Activated CD4-positive, alpha-beta T cell treated with anti-CD3 and anti-CD28 coated beads, Interleukin-2, amount 50 U/mL, for 1 hour (primary cell): ENCODE measurements around the gene NELL1.
"Not testable (repeated sequence)": the region's sequence is repeated elsewhere in the genome, so short reads cannot be mapped to it uniquely, and the experiment has no call there.

ENCODE experiments used
- DNase-seq: peaks from one replicate; pipeline ENCODE4 v3.0.0-alpha.2; 2020

Gene NELL1

DNA sequence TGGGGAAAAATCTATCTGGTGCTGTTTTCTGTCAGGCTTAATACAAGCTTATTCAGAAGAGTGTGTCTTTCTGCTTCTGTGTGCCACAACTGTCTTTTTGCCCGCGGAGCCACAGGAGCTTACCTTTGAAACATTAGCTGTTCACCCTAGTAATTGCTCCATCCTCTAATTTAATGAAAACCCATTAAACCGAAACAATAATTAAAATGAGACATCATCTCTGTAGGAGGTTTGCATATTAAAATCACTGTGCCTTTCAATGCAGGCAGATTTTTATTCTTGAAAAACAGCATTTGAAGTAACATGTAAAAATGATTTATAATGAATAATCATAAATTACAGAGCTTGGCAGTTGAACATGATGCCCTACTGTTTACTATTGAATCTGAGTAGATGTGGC, 102.3 kb downstream of the NELL1 start:
- DNase-seq, result no peak

- DNase-seq, result no peak
These were observed 105.9 kb downstream of the NELL1 start for GRCh38 chr11:20775331-20775730.

DNA sequence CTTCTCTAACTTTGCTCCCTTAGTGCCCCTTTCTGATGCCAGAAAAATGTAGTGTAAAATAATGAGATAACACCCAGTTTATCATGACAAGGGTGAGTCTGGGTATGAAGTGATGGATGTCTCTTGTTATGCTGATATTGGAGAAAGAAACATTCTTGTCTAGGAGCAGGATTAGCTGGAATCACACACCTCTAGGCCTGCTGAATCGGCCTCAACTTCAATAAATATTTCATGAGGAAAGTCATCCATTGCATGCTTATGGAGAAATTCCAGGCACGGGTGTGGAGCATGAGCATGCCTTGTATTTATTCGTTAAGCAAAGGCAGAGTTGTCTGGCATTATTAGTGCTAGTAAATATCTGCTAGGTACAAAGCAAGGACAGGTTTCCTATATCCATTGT, 113.4 kb downstream of the NELL1 start:
- no peak for DNase-seq

- DNase-seq, result no peak
These were observed 113.8 kb downstream of the NELL1 start for GRCh38 chr11:20783220-20783619.

DNA sequence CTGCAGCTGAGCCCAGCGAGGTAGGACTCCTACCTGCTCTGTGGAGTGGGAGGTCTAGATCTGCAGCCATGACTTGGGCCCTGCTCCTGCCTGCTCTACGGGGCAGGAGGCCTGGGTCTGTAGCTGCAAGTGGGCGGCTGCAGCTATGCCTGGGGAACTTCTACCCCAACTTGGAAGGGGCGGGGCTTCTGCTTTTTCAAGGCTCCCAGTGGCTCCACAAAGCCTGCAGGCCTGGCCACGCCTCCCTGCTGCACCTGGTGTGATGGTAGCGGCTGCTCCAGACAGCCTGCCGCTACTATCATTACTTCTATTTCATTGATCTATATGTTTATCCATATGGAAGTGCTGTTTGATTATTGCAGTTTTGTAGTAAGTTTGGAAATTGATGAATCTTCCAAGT, 121.2 kb downstream of the NELL1 start:
- no peak for DNase-seq

- no peak for DNase-seq
These were observed 125.6 kb downstream of the NELL1 start for GRCh38 chr11:20795005-20795404.

GRCh38 chr11:20808328-20808727, 138.9 kb downstream of the NELL1 start:
- DNase-seq, result no peak

GRCh38 chr11:20821046-20821445, 151.7 kb downstream of the NELL1 start:
- DNase-seq, result no peak

- DNase-seq, result no peak
These were observed 152.1 kb downstream of the NELL1 start for GRCh38 chr11:20821470-20821869.

DNA sequence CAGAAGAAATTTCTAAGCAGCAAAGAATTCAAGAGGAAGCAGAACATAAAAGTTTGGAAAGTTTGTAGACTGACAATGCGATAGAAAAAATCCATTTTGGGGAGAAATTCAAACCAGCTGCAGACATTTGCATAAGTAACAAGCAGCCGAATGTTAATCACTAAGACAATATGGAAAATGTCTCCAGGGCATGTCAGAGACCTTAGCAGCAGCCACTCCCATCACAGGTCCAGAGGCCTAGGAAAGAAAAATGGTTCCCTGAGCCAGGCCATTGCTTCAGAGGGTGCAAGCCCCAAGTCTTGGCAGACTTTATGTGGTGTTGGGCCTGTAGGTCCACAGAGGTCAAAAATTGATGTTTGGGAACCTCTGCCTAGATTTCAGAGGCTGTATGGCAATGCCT, 155.4 kb downstream of the NELL1 start:
- DNase-seq, result no peak

DNA sequence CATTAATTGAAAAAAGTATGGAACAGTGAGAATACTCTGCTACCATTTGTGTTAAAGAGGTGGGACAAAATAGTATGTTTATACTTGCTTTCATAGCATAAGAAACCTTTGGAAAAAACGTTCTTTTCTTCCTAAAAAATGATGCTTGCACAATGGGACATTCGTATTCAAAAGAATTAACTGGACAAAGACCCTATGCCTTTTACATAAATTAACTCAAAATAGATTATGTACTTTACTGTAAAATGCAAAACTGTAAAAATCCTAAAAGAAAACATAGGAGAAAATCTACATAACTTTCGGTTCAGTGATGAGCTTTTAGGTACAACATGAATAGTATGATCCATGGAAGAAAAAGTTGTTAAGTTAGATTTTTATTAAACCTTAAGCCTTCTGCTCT, 166.2 kb downstream of the NELL1 start:
- DNase-seq, result no peak

DNA sequence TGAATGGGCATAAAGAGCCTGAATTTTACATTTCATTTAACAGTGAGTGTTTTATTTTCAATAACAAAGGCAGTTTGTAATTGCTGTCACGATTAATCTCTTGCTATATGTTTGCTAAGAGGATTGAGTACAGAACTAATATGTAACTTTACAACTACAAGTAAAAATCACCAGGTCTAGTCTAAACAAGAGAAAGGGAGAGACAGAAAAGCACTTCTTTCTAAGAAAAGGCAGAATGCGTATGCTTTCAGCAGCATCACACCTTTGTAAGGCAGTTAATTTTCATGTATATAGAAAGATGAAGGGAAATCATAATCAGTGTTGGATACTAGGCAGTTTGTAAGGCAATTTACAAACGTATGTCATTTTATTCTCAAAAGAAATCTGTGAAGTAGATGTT, 169.8 kb downstream of the NELL1 start:
- DNase-seq, result no peak

DNA sequence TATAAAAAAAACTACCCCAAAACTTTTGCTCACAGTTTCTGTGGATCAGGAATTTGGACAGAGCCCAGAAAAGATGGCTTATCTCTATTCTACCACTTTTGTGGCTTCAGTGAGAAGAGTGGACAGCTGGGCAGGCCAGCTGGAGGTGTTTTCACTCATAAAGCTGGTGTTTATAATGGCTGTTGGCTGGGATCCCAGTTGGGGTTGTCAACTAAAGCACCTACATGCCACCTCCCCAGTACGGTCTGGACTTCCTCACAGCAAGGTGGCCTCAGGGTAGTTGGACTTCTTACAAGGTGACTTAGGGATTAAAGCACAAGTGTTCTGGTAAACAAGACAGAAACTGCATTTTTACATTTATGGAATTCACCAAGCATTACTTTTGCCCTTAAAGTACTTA, 171.0 kb downstream of the NELL1 start:
- no peak for DNase-seq

DNA sequence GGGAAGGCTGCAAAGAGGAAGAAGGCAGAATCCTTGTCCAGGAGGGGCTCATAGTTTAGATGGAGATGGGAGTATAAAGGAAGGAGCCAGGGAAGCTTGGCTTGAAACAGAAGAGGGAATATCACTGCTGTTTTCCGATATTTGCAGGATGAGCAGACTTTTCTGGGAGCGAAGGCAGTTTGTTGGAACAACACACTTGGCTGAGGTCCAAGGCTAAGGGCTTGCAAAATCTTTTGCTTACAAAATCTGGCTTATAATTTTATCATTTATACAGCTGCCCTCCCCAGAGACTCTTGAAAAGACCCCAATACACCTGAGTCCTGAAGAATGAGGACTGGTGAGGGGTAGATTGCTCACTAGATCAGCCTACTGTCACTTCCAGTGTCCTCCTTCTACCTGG, 174.8 kb downstream of the NELL1 start:
- DNase-seq, result no peak

DNA sequence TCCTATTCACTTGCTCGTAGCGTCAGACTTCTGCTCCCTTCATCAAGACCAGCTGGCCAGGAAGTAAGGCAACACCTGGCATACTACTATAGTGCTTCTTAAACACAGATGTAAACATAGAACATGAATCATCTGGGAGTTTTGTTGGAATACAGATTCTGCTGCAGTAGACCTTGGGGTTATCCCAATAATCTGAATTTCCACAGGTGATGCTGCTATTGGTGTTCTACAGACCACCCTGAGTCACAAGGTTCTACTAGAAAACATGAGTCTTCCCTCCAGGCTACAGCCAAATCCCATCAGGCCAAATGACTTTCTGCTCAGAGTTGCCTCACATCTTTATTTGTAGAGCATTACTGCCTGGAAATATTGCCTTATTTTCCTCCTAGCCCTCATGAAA, 175.2 kb downstream of the NELL1 start:
- no peak for DNase-seq

GRCh38 chr11:20854215-20854955, 185.0 kb downstream of the NELL1 start:
- no peak for DNase-seq

DNA sequence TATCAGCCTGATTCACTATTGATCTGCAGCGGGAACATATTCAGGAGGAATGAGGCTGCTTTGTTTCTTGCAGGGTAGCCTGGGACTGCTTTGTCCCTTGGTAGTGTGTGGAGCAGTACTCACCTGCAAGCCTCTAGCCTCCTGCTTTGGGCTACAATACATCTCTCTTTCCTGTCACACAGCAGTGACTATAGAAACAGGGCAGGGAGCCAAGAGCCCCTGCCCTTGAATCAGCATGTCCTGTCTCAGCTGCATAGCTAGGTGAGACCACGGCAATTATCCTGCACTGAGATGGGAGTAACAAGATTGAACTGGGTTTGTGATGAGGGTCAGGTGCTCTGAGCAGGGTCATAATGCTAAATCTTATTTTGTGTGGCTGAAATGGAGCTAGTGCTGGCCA, 191.9 kb downstream of the NELL1 start:
- DNase-seq, result no peak

GRCh38 chr11:20862263-20862662, 192.9 kb downstream of the NELL1 start:
- DNase-seq, result not testable (repeated sequence)

DNA sequence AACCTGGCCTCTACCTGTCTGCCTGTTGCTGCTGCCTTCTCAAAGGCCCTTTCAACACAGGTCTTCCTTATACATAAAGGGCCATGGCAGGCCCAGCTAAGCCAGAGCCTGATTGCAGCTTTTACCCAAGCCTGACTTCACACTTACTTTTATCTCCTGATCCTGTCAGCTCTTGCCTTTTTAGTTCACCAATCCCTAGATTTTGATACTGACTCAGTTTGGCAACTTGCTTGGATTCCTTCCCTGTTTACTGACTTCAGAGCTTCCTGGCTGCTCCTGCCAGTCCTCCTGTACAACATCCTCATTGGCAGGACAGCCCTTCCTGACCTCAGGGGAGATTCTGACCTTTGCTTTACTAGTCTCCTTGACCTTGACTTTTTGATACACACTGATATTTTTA, 195.2 kb downstream of the NELL1 start:
- no peak for DNase-seq

GRCh38 chr11:20865161-20865560, 195.8 kb downstream of the NELL1 start:
- no peak for DNase-seq

DNA sequence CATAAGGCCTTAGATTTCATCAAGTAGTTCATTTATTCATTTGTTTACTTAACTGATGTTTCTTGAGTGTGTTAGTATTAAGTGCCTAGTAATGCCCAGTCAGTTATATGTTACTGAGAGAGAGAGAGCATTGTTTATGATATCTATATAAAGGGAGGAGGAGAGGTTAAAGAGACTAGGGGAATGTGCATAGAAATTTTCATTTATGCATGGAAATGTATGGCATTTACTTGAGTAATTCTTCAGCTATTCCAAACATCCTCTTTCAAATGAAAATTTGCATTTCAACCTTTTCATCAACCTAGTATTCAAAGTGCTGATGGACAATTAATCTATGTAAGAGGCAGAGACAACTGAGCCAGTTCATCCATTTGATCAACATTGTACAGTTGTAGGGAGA, 199.7 kb downstream of the NELL1 start:
- no peak for DNase-seq

DNA sequence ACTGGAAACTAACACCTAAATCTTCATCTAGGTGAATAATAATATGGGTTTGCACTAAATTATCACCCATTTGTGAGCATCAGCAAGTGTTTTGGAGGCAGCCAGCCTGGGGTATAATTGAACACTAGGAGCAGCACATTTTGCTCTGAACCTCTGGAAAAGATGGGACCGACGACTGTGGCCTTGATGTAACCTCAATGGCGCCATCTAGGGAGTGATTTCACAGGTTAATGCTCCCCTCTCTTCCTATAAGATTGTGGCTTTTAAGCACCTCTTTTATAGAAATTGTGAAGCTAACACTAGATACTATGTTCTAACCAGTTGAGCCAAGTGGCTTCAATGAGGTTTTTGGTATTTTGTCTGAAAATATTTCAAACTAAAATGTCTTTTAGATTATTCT, 203.7 kb downstream of the NELL1 start:
- DNase-seq, result no peak

GRCh38 chr11:20874358-20874757, 205.0 kb downstream of the NELL1 start:
- no peak for DNase-seq

DNA sequence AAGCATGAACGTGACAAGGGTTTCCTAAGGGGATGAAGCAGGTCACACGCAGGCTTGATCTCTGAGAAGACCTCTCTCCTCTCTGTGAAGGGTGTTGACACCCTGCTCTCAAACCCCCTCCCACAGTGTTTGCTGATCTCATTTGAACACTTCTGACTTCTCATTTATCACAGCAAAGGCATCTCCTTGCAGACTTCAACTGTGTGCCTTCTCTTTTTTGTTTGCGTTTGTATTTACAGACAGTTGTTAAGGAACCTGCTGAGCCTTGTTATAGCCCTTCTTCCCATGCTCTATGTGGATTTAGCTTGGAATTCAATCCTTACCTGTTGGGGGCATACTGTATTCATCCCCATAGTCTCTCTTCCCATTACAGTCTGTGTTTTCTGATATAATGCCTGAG, 206.5 kb downstream of the NELL1 start:
- no peak for DNase-seq

DNA sequence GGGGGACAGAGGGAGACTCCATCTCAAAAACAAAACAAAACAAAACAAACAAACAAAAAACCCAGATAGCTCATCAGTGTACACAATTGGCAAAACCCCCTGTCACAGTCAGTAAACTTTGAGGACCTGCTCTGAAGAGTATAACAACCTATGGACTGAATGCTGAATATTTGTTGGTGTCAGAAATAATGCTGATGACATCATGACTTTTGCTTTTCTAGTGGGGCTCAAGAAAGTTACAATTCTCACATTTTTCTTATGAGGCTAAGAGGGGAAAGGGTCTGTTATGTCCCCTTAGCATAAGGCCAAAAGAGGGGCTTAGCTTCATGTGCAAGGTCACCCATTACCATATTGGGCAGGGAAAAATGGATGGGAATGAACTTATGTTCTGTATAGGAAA, 207.4 kb downstream of the NELL1 start:
- no peak for DNase-seq

DNA sequence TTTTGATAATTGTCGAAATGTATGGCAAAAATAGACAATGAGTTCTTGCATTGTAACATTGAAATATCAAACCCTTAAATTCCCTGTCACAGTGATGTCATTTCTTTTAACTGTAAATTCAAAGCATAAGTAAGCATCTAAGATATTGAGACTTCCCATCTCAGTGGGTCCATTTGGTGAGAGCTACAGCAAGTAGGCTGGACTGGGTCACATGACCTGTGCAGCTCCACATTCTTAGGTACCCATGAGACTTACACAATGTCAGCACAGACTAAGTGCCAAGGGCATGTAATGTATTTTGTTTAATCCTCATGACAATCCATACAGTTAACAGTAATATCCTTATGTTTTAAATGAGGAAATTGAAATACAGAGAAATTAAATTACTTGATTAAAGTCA, 210.7 kb downstream of the NELL1 start:
- DNase-seq, result no peak
